ENCODE measurements around the gene CCDC12.

DNA sequence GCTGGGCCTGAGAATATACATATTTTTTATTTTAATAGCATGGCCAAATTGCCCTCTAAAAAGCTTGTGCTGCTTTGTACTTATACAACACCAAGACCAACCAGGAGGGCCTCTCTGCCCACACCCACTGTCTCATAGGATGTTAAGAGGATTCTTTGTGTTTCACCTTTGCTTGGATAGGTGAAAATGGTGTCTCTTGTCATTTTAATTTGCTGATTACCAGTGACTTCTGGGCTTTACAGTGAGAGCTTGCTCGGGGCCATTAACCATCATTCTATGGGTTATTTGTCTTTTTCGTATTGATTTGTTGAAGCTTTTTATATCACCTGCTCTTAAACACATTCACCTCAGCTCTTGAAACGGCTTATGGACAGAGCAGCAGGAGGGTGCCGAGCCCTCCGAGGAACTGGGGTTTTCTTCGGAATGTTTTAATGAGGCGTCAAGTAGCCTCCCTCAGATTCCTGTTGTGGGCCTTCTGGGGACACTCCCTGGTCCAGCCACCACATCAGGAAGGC lies 88.5 kb downstream of the CCDC12 start:
- TF ChIP-seq POLR2A (IDR thresholded peaks at IDR 0.05; ENCODE audit: low read depth, low read length) = no peak
- no peak for TF ChIP-seq TAF1 (IDR thresholded peaks at IDR 0.05; ENCODE audit: borderline replicate concordance, low read depth, low read length)

All from GM12892 (cell line).